Stomach (tissue), 4 donors: Measurements from ENCODE around the gene GRIA1.

Experiments
- EP300 ChIP-seq: sonication (generic); formaldehyde crosslinking; IDR thresholded peaks from one replicate; pipeline ENCODE4 v1.6.1; 2017; ENCODE audit warnings: antibody characterized with exemption
- POLR2A ChIP-seq, 4 donors: fragments of 450-650 bp; IDR thresholded peaks; one replicate each; pipeline ENCODE4 v1.6.1; 2016; ENCODE audit warnings: antibody characterized with exemption in 4 of 4, control low read depth in 2 of 4, mild to moderate bottlenecking in 1 of 4, moderate library complexity in 1 of 4
- POLR2AphosphoS5 ChIP-seq, 3 donors: sonication (generic); formaldehyde crosslinking; IDR thresholded peaks; one replicate each; pipeline ENCODE4 v1.6.1; 2016; ENCODE audit warnings: antibody characterized with exemption in 3 of 3
- TF ChIP-seq, protein P1 (sequence below), 7 experiments: fragments of 450-650 bp in 4 of 7; fragments of 200-600 bp in 3 of 7; sonication (generic) in 3 of 7; IDR thresholded peaks; one replicate each; pipeline ENCODE4 v1.5.1; 2016 to 2019; ENCODE audit warnings: antibody characterized with exemption in 7 of 7, control low read depth in 2 of 7, mild to moderate bottlenecking in 1 of 7

DNA sequence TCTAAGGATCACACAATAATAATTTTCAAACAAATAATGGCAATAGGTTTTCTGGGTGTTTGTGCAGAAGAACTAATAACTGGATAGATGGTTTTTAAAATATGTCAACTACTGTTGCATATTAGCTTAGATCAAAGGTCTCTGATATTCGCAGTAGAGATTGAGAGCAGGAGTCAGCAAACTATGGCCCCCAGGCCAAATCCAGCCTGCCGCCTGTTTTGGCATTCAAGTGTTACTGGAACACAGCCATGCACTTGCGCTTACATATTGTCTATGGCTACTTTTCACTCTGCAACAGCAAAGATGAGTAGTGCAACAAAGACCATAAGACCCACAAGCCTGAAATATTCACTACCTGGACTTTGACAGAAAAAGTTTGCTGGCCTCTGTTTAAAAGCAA, 260.8 kb downstream of the GRIA1 start:
- TF ChIP-seq POLR2A (IDR thresholded peaks at IDR 0.05) (no peak), POLR2AphosphoS5 (IDR thresholded peaks at IDR 0.05) (no peak), EP300 (no peak)
- TF ChIP-seq, protein P1, sequence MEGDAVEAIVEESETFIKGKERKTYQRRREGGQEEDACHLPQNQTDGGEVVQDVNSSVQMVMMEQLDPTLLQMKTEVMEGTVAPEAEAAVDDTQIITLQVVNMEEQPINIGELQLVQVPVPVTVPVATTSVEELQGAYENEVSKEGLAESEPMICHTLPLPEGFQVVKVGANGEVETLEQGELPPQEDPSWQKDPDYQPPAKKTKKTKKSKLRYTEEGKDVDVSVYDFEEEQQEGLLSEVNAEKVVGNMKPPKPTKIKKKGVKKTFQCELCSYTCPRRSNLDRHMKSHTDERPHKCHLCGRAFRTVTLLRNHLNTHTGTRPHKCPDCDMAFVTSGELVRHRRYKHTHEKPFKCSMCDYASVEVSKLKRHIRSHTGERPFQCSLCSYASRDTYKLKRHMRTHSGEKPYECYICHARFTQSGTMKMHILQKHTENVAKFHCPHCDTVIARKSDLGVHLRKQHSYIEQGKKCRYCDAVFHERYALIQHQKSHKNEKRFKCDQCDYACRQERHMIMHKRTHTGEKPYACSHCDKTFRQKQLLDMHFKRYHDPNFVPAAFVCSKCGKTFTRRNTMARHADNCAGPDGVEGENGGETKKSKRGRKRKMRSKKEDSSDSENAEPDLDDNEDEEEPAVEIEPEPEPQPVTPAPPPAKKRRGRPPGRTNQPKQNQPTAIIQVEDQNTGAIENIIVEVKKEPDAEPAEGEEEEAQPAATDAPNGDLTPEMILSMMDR (IDR thresholded peaks at IDR 0.05), result no peak
